HAP-1 (cell line): ENCODE measurements around the gene ZNF740.

Source experiments
- DNase-seq, 2 experiments: peaks; one replicate each; pipeline ENCODE4 v3.0.0-alpha.2; 2016 to 2020; ENCODE audit warnings: low spot score in 2 of 2
- H3K27me3 ChIP-seq: fragments of 250-450 bp; sonication (Bioruptor Pico); 2 replicates; pipeline ENCODE4 v1.5.1; 2020; ENCODE audit warnings: low read depth, mild to moderate bottlenecking, moderate library complexity
- H3K36me3 ChIP-seq: fragments of 250-450 bp; sonication (Bioruptor Pico); replicated peaks from 2 replicates; pipeline ENCODE4 v1.5.1; 2020; ENCODE audit warnings: mild to moderate bottlenecking
- H3K4me1 ChIP-seq: fragments of 250-450 bp; sonication (Bioruptor Pico); 2 replicates; pipeline ENCODE4 v1.5.1; 2020; ENCODE audit warnings: mild to moderate bottlenecking
- H3K4me3 ChIP-seq: fragments of 250-450 bp; sonication (Bioruptor Pico); 2 replicates; pipeline ENCODE4 v1.5.1; 2020; ENCODE audit warnings: mild to moderate bottlenecking, moderate library complexity
- H3K9me3 ChIP-seq: fragments of 250-450 bp; sonication (Bioruptor Pico); 2 replicates; pipeline ENCODE4 v1.5.1; 2020; ENCODE audit warnings: mild to moderate bottlenecking, moderate library complexity
- in situ Hi-C: fragments of 300-500 bp; cut with MboI; formaldehyde crosslinking; loops from 3 replicates; pipeline ENCODE4 v1.14.3; 2020; ENCODE audit warnings: low sequenced_read_pairs, inconsistent platforms, mixed read lengths

Gene ZNF740

GRCh38 chr12:53217051-53217930 lies 36.8 kb downstream of the ZNF740 start:
- in situ Hi-C loops = no loop called here
- peak overlapping the region; percentile 5; the same call in 1 of the 2 replicates for H3K4me3 ChIP-seq
- no peaks in the 10 kb centered on the region for H3K27me3 ChIP-seq
- no peaks in the 10 kb centered on the region for H3K9me3 ChIP-seq
- DNase-seq = peak; percentile 38 to 61
- H3K4me1 ChIP-seq = peaks cover 28% of the 10 kb centered on the region
- peaks cover 19% of the 10 kb centered on the region for H3K36me3 ChIP-seq

- Histone ChIP-seq H3K4me3 (peak overlapping the region; percentile 5; the same call in 1 of the 2 replicates), H3K4me1 (peaks cover 28% of the 10 kb centered on the region), H3K27me3 (no peaks in the 10 kb centered on the region), H3K36me3 (peaks cover 13% of the 10 kb centered on the region), H3K9me3 (no peaks in the 10 kb centered on the region)
- in situ Hi-C loops = no loop called here
- no peak for DNase-seq
Observed at GRCh38 chr12:53217931-53218307, 37.4 kb downstream of the ZNF740 start.

DNA sequence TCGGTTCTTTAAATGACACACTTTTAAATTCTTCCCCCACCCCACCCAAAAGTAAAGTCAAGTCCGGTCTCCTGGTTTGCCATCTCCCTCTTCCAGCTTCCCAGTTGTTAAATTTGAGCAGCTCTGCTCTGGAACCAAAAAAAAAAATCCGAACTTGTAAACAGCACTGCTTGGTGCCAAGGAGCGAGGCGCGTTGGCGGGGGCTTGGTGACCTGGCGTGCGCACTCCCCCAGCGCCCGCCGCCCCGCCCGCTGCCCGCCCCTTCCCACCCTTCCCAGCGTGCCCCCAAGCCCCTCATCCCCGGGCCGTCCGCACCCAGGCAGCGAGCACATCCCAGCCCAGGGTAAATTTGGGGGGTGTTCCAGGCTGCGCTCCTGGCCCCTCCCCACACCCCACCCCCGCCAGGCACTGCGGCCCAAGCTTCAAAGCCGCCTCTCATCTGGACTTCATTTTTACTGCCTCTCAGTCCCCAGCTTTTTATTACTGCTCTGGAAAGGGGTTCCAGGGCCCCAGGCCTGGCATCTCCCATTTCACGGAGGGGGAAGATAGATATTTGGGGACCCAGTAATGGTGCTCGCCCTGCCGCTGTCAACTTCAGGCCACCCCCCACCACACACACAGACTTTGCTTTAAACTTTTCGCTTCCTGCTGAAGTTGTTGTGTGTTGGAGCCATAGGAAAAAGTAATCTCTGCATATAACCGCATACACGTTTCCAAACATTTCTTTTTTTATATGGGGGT lies 38.2 kb downstream of the ZNF740 start:
- no peak for DNase-seq
- in situ Hi-C loops = no loop called here
- Histone ChIP-seq H3K4me3 (peak overlapping the region; percentile 65), H3K9me3 (no peaks in the 10 kb centered on the region), H3K27me3 (no peaks in the 10 kb centered on the region), H3K36me3 (peaks cover 5% of the 10 kb centered on the region), H3K4me1 (peaks cover 28% of the 10 kb centered on the region)

GRCh38 chr12:53219292-53219955 lies 38.9 kb downstream of the ZNF740 start:
- Histone ChIP-seq H3K36me3 (no peaks in the 10 kb centered on the region; the same call in 1 of the 2 replicates), H3K4me3 (peak overlapping the region; percentile 65), H3K27me3 (no peaks in the 10 kb centered on the region), H3K4me1 (peaks cover 28% of the 10 kb centered on the region), H3K9me3 (no peaks in the 10 kb centered on the region)
- in situ Hi-C loops = no loop called here
- DNase-seq = peak in 1 of 2 experiments; percentile 40

DNA sequence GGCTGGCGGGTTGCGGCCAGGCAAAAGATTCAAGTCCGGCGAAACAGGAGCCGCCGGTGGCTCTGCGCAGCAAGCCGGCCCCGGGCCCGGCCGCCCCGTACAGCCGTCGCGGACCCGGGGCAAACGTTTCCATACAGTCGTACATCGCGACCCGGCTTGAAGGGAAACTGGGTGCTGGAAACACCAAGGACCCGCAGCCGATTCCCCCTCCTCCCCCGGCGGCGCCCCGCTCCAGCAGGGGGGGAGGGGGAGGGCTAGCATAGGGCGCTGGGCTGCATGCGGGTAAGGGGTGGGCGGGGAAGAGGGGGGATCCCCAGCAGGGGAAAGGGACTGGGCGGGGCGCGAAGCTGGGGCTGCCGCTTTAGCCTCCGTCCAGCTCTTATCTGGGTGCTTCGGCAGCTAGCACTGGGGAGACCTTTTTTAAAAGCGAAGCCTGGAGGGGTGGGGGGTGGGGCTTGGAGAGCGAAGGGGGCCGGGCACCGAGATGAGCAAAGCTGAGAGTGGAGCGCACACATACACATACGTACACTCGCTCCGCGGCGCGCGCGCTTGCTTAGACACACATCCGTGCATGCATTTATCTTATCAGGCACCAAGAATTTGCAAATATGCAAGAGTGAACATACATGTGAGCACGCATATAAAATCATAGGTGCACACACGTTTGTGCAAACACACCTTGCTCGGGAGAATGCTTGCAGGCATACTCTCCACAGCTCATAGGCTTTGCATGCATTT lies 39.6 kb downstream of the ZNF740 start:
- Histone ChIP-seq H3K27me3 (no peaks in the 10 kb centered on the region), H3K9me3 (no peaks in the 10 kb centered on the region), H3K4me1 (peaks cover 28% of the 10 kb centered on the region), H3K4me3 (peak overlapping the region; percentile 65), H3K36me3 (no peaks in the 10 kb centered on the region)
- in situ Hi-C loops = no loop called here
- DNase-seq = peak; percentile 69 to 82

DNA sequence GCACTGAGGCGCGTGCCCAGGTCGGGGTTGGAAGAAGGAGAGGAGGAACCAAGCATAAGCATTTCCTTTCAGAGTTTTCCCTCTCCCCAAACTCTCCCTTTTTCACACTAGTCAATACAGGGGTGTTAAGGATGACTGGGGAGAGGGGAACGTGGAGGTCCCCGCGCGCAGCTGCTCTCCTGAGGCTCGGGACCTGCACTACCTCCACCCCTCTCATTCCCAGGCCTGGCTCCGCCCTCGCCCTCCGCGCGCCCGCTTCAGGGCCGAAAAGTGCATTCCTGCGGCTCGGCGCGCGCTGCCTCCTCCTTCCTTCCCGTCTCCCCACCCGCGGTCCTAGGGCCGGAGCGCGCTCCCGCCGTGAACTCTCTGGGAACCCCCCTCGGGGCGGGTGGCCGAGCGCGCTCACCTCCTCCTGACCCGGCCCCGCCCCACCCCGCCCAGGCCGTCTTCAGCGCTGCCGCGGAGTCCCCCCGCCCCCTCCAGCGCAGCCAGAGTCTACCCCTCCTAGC lies 40.2 kb downstream of the ZNF740 start:
- Histone ChIP-seq H3K36me3 (no peaks in the 10 kb centered on the region), H3K27me3 (no peaks in the 10 kb centered on the region), H3K4me3 (peak overlapping the region; percentile 65), H3K4me1 (peaks cover 28% of the 10 kb centered on the region), H3K9me3 (no peaks in the 10 kb centered on the region)
- in situ Hi-C loops = no loop called here
- peak; percentile 88 to 96 for DNase-seq

- H3K9me3 ChIP-seq = no peaks in the 10 kb centered on the region
- peak in 1 of 2 experiments; percentile 75 for DNase-seq
- in situ Hi-C loops = no loop called here
- no peaks in the 10 kb centered on the region for H3K27me3 ChIP-seq
- no peaks in the 10 kb centered on the region for H3K36me3 ChIP-seq
- H3K4me1 ChIP-seq = peaks cover 28% of the 10 kb centered on the region
- peak overlapping the region; percentile 65 for H3K4me3 ChIP-seq
Observed at GRCh38 chr12:53221203-53222080, 40.9 kb downstream of the ZNF740 start.

GRCh38 chr12:53222170-53222721 lies 41.7 kb downstream of the ZNF740 start:
- Histone ChIP-seq H3K4me1 (peaks cover 21% of the 10 kb centered on the region), H3K36me3 (no peaks in the 10 kb centered on the region), H3K9me3 (no peaks in the 10 kb centered on the region), H3K27me3 (no peaks in the 10 kb centered on the region), H3K4me3 (peak overlapping the region; percentile 65)
- no peak for DNase-seq
- in situ Hi-C loops = no loop called here

- no peaks in the 10 kb centered on the region for H3K27me3 ChIP-seq
- peaks cover 15% of the 10 kb centered on the region for H3K4me1 ChIP-seq
- H3K36me3 ChIP-seq = no peaks in the 10 kb centered on the region
- no peak for DNase-seq
- in situ Hi-C loops = no loop called here
- no peaks in the 10 kb centered on the region for H3K9me3 ChIP-seq
- no peak overlapping the region for H3K4me3 ChIP-seq
Observed at GRCh38 chr12:53222806-53223261, 42.3 kb downstream of the ZNF740 start.

- Histone ChIP-seq H3K4me3 (no peak overlapping the region), H3K9me3 (no peaks in the 10 kb centered on the region), H3K4me1 (peaks cover 9% of the 10 kb centered on the region), H3K27me3 (no peaks in the 10 kb centered on the region), H3K36me3 (no peaks in the 10 kb centered on the region)
- in situ Hi-C loops = no loop called here
- DNase-seq = no peak
Observed at GRCh38 chr12:53223389-53224060, 43.0 kb downstream of the ZNF740 start.

DNA sequence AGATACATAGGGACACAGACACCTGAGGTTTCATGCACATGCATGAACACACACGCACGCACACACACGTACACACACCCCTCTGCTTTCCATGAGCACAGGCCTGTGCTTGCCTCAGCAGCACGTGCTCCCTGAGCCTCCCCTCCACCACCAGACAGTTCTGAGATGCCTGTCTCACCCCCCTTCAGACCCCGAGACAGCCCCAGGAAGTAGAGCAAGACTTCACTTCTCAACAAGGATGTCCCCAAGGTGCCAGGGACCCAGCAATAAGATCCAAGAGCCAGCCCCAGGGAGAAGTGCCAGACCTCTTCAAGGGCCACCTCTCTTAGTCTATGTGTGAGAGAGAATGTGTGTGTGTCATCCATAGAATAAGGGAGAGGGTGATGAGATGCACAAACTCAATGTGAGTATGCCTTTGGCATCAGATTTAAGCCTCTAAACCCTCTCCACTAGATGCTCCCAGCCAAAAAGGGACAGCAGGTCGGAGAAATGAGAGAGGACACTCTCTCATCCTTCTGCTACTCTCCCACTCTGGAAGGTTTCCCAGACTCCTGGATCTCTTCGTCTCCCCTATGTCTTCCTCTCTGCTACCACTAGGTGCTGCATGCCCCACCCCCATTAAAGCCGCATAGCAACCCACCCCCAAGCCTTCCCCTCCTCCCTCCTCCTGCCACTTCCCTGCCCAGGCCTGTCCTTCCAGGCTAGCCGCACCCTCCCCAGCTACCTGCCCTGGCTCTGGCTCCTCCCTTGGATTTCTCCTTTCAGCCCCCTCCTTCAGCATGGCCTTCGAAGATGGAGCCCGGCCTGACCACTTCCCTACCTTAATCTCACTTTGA lies 43.8 kb downstream of the ZNF740 start:
- in situ Hi-C loops = no loop called here
- Histone ChIP-seq H3K36me3 (no peaks in the 10 kb centered on the region), H3K4me3 (no peak overlapping the region), H3K9me3 (no peaks in the 10 kb centered on the region), H3K27me3 (no peaks in the 10 kb centered on the region), H3K4me1 (peaks cover 6% of the 10 kb centered on the region)
- DNase-seq = peak in 1 of 2 experiments; percentile 69
